ENCODE data around the gene ECM2. TPM values are rescaled to one million over a fixed set of nuclear protein-coding genes. Genes with fewer than 3 reads are reported as not detected.

The ECM2 gene
- total RNA-seq, 4 donors from 2014 or later = 3.1 to 6.1 (median 4.3) TPM

DNA sequence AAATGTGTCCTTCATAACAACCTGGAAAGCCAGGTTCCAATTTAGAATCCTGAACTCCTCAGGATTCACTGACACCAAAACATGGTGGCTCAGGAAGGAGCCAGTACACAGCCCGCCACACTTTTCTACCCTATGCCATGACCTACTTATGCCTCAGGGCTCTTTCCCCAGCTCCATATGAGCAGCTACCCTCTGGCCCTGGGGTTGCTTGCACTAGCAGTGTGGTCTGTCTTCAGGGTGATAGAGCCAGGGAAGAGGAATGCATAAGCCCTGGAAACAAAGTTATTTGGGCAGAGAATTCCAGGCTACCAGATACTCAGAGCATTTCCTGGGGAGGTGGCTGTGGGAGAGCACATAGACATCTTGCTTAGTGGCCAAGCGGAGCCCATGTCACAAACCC, 15.0 kb upstream of the ECM2 start:
- Histone ChIP-seq H3K9me3 (no peaks in the 10 kb centered on the region), H3K27me3 (no peaks in the 10 kb centered on the region), H3K27ac (no peak overlapping the region), H3K4me3 (no peak overlapping the region), H3K4me1 (no peaks in the 10 kb centered on the region), H3K36me3 (no peaks in the 10 kb centered on the region)
- DNase-seq (ENCODE audit: low spot score in 2 of 2) = no peak
- TF ChIP-seq POLR2A (IDR thresholded peaks at IDR 0.05) (no peak), CTCF (IDR thresholded peaks at IDR 0.05) (no peak), EP300 (IDR thresholded peaks at IDR 0.05) (no peak), POLR2AphosphoS5 (IDR thresholded peaks at IDR 0.05) (no peak)
- 93% methylated on average over 2 of the region's 2 CpGs for WGBS

DNA sequence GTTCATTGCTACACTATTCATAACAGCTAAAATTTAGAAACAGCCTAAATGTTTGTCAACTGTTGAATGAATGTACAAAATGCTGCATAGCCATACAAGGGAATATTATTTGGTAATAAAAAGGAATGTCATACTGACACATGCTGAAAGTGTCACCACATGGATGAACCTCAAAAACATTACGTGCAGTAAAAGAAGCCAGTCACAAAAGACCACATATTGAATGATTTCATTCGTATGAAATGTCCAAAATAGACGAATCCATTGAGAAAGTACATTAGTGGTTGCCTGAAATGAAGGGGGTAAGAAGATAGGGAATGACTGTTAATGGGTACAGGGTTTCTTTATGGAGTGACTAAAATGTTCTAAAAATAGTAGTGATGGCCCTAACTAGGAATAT, 11.6 kb upstream of the ECM2 start:
- 77% methylated on average over 3 of the region's 3 CpGs for WGBS
- H3K4me1 ChIP-seq = no peaks in the 10 kb centered on the region
- DNase-seq (ENCODE audit: low spot score in 2 of 2) = no peak
- H3K4me3 ChIP-seq = no peak overlapping the region
- TF ChIP-seq EP300 (IDR thresholded peaks at IDR 0.05) = no peak
- no peak for TF ChIP-seq CTCF (IDR thresholded peaks at IDR 0.05)
- no peak for TF ChIP-seq POLR2A (IDR thresholded peaks at IDR 0.05)
- TF ChIP-seq POLR2AphosphoS5 (IDR thresholded peaks at IDR 0.05) = no peak
- no peak overlapping the region for H3K27ac ChIP-seq
- H3K27me3 ChIP-seq = no peaks in the 10 kb centered on the region
- H3K9me3 ChIP-seq = no peaks in the 10 kb centered on the region
- H3K36me3 ChIP-seq = no peaks in the 10 kb centered on the region

DNA sequence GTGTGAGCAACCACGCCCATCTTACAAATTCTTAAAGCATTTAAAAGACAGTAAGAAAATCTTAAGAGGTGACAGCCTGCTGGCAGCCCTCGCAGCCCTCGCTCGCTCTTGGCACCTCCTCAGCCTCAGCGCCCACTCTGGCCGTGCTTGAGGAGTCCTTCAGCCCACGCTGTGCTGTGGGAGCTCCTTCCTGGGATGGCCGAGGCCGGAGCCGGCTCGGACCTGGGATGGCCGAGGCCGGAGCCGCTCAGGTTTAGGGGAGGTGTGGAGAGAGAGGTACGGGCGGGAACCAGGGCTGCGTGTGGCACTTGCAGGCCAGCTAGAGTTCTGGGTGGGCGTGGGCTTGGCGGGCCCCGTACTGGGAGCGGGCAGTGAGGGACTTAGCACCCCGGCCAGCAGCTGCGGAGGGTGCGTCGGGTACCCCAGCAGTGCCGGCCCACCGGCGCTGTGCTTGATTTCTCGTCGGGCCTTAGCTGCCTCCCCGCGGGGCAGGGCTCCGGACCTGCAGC, 9.3 kb upstream of the ECM2 start:
- Histone ChIP-seq H3K36me3 (no peaks in the 10 kb centered on the region), H3K27ac (no peak overlapping the region), H3K4me3 (no peak overlapping the region), H3K27me3 (no peaks in the 10 kb centered on the region), H3K4me1 (no peaks in the 10 kb centered on the region), H3K9me3 (no peaks in the 10 kb centered on the region)
- WGBS = 97% methylated on average over 32 of the region's 33 CpGs
- TF ChIP-seq CTCF (IDR thresholded peaks at IDR 0.05) (no peak), EP300 (IDR thresholded peaks at IDR 0.05) (no peak), POLR2A (IDR thresholded peaks at IDR 0.05) (no peak), POLR2AphosphoS5 (IDR thresholded peaks at IDR 0.05) (no peak)
- no peak for DNase-seq (ENCODE audit: low spot score in 2 of 2)

DNA sequence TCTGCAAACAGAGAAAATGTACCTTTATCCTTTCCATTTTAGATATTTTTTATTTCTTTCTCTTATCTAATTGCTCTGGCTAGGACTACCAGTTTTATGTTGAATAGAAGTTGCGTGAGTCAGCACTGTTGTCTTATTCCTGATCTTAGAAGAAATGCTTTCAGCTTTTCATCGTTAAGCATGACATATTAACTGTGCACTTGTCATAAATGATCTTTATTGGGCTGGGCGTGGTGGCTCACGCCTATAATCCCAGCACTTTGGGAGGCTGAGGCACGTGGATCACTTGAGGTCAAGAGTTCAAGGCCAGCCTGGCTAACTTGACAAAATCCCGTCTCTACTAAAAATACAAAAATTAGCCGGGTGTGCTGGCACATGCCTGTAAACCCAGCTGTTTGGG, 8.2 kb upstream of the ECM2 start:
- Histone ChIP-seq H3K27me3 (no peaks in the 10 kb centered on the region), H3K27ac (no peak overlapping the region), H3K4me3 (no peak overlapping the region), H3K4me1 (no peaks in the 10 kb centered on the region), H3K9me3 (no peaks in the 10 kb centered on the region), H3K36me3 (no peaks in the 10 kb centered on the region)
- 75% methylated on average over 7 of the region's 7 CpGs for WGBS
- TF ChIP-seq CTCF (IDR thresholded peaks at IDR 0.05) (no peak), POLR2AphosphoS5 (IDR thresholded peaks at IDR 0.05) (no peak), EP300 (IDR thresholded peaks at IDR 0.05) (no peak), POLR2A (IDR thresholded peaks at IDR 0.05) (no peak)
- no peak for DNase-seq (ENCODE audit: low spot score in 2 of 2)

- WGBS = 62% methylated on average over 2 of the region's 2 CpGs
- Histone ChIP-seq H3K4me1 (peaks cover 25% of the 10 kb centered on the region), H3K27ac (no peak overlapping the region), H3K36me3 (no peaks in the 10 kb centered on the region), H3K9me3 (no peaks in the 10 kb centered on the region), H3K4me3 (no peak overlapping the region), H3K27me3 (no peaks in the 10 kb centered on the region)
- no peak for DNase-seq (ENCODE audit: low spot score in 2 of 2)
- TF ChIP-seq POLR2A (IDR thresholded peaks at IDR 0.05) = no peak
- TF ChIP-seq CTCF (IDR thresholded peaks at IDR 0.05) = no peak
- no peak for TF ChIP-seq EP300 (IDR thresholded peaks at IDR 0.05)
- TF ChIP-seq POLR2AphosphoS5 (IDR thresholded peaks at IDR 0.05) = no peak
Measured at GRCh38 chr9:92538541-92538940, 2.8 kb upstream of the ECM2 start.
